Activated CD4-positive, CD25-positive, alpha-beta regulatory T cell (primary cell): ENCODE measurements around the gene MAGOHB.

Source experiments
- DNase-seq, 4 experiments: peaks; one replicate each; lab custom pipeline; 2025; lab: John Stamatoyannopoulos, UW

The MAGOHB gene

GRCh38 chr12:10554756-10555481, 58.5 kb downstream of the MAGOHB start:
- DNase-seq = no peak

DNA sequence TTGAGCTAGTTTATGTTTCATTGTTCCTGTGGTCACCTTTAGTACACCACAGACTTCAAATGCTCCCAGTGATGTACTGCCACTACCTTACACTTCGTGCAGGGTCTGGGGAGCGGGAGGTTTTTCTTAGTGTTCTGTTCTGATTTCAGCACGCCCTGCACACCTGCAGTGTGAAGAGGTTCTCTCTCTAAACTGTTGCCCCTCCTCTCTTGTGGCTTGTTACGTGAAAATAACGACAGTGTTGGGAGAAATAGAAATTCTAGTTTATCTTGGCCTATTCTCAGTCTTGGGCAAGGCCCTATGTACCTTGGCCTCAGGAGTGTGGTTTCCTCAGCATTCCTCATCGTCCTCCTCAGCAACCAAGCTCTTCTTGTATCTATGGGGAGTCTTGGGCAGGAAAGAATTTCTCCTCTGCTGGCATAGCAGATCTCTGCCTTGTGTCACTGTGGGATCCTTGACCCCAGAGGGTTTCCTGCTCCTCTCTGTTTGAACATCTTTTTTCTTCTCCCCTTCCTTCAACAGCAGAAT, 59.1 kb downstream of the MAGOHB start:
- no peak for DNase-seq
